ENCODE measurements around the gene CAVIN2.

GRCh38 chr2:191824398-191824797 lies 22.5 kb downstream of the CAVIN2 start:
- TF ChIP-seq CTCF (IDR thresholded peaks at IDR 0.05; ENCODE audit: insufficient read depth, low read length, poor library complexity, severe bottlenecking): no peak
- TF ChIP-seq EZH2phosphoT487 (conservative IDR thresholded peaks at IDR 0.05; ENCODE audit: low read length): no peak

Measured in SU-DHL-6 (cell line).